A673 (cell line): ENCODE results near the gene HLA-DQB1. TPM values are rescaled to one million over a fixed set of nuclear protein-coding genes. Genes with fewer than 3 reads are reported as not detected.

Source experiments
- BruUV-seq: library from RNA; stranded (reverse); fragments of 400-500 nt; replicated peaks from 2 replicates; lab custom pipeline; 2021; lab: Mats Ljungman, UMichigan
- CTCF ChIA-PET: fragments of 300-600 bp; sonication (Branson Sonifier 250); formaldehyde crosslinking; loops from one replicate; lab custom pipeline; 2022; ENCODE audit warnings: antibody characterized with exemption; lab: Charles Lee
- POLR2A ChIA-PET: fragments of 300-600 bp; sonication (Branson Sonifier 250); formaldehyde crosslinking; loops from one replicate; lab custom pipeline; 2022; ENCODE audit warnings: antibody characterized with exemption; ENCODE audit not compliant: low non-redundant PET; lab: Charles Lee
- DNase-seq: peaks from one replicate; pipeline ENCODE4 v3.0.0-alpha.2; 2015; ENCODE audit warnings: low spot score
- H3K27ac ChIP-seq: fragments of 200-600 bp; sonication (generic); 2 replicates; pipeline ENCODE4 v1.5.1; 2016; ENCODE audit warnings: mixed run types, low read depth, mild to moderate bottlenecking, mixed read lengths, antibody characterized with exemption, low read length; ENCODE audit not compliant: poor library complexity, severe bottlenecking
- H3K27me3 ChIP-seq: fragments of 200-600 bp; sonication (generic); replicated peaks from 2 replicates; pipeline ENCODE4 v1.6.1; 2017; ENCODE audit warnings: mixed run types, low read depth, mild to moderate bottlenecking, mixed read lengths, antibody characterized with exemption, low read length; ENCODE audit not compliant: insufficient read depth, poor library complexity
- H3K36me3 ChIP-seq: fragments of 200-600 bp; sonication (generic); 2 replicates; pipeline ENCODE4 v1.6.1; 2016; ENCODE audit warnings: mixed run types, mild to moderate bottlenecking, mixed read lengths, antibody characterized with exemption, low read length; ENCODE audit not compliant: insufficient read depth, poor library complexity, severe bottlenecking
- H3K4me1 ChIP-seq: fragments of 200-600 bp; sonication (generic); 2 replicates; pipeline ENCODE4 v1.6.1; 2017; ENCODE audit warnings: mixed run types, mild to moderate bottlenecking, mixed read lengths, antibody characterized with exemption, low read length; ENCODE audit not compliant: insufficient read depth, poor library complexity, severe bottlenecking
- H3K4me3 ChIP-seq: fragments of 200-600 bp; sonication (generic); 2 replicates; pipeline ENCODE4 v1.5.1; 2016; ENCODE audit warnings: low read depth, mixed run types, mild to moderate bottlenecking, mixed read lengths, low read length; ENCODE audit not compliant: poor library complexity, severe bottlenecking
- H3K9me3 ChIP-seq: fragments of 200-600 bp; sonication (generic); 2 replicates; pipeline ENCODE4 v1.6.1; 2016; ENCODE audit warnings: mixed run types, low read depth, mild to moderate bottlenecking, mixed read lengths, antibody characterized with exemption, low read length; ENCODE audit not compliant: poor library complexity, severe bottlenecking
- CTCF ChIP-seq: fragments of 300-800, 200-600 bp; sonication (generic); conservative IDR thresholded peaks from 2 replicates; pipeline ENCODE4 v1.5.1; 2017; ENCODE audit warnings: low read depth, mild to moderate bottlenecking, antibody characterized with exemption, low read length, moderate library complexity, mixed read lengths
- EZH2 ChIP-seq: fragments of 200-600 bp; sonication (generic); IDR thresholded peaks from 2 replicates; pipeline ENCODE4 v1.6.1; 2017; ENCODE audit warnings: borderline replicate concordance, low read depth, mild to moderate bottlenecking, mixed read lengths, antibody characterized with exemption, low read length; ENCODE audit not compliant: poor library complexity, severe bottlenecking
- intact Hi-C: fragments of 100-400 bp; cut with micrococcal nuclease; formaldehyde crosslinking; loops from one replicate; pipeline ENCODE4 v1.10.0; 2022; ENCODE audit not compliant: unreplicated experiment
- total RNA-seq: library from RNA; stranded (reverse); gene quantifications from 2 replicates; pipeline ENCODE4 v1.2.3, GENCODE V29; 2021

The HLA-DQB1 gene
- total RNA-seq, 1 experiment from 2014 or later = not detected

GRCh38 chr6:32669893-32670292 is 3.4 kb upstream of the HLA-DQB1 start:
- intact Hi-C loops = no loop called here
- POLR2A ChIA-PET = no interaction called here

GRCh38 chr6:32669240-32669639 is 2.8 kb upstream of the HLA-DQB1 start:
- TF ChIP-seq CTCF (no peak), EZH2 (no peak)
- H3K27me3 ChIP-seq = peaks cover 40% of the 10 kb centered on the region
- intact Hi-C loops = no loop called here
- no peaks in the 10 kb centered on the region for H3K36me3 ChIP-seq
- no peaks in the 10 kb centered on the region for H3K4me1 ChIP-seq
- CTCF ChIA-PET = no interaction called here
- POLR2A ChIA-PET = no interaction called here
- no peaks in the 10 kb centered on the region for H3K9me3 ChIP-seq
- BruUV-seq = no TSS peak
- no peak for DNase-seq
- no peak overlapping the region for H3K4me3 ChIP-seq
- no peak overlapping the region for H3K27ac ChIP-seq

More at GRCh38 chr6:32669893-32670292, 3.4 kb upstream of the HLA-DQB1 start:
- Histone ChIP-seq H3K9me3 (no peaks in the 10 kb centered on the region), H3K4me1 (no peaks in the 10 kb centered on the region), H3K4me3 (no peak overlapping the region), H3K36me3 (no peaks in the 10 kb centered on the region), H3K27me3 (peaks cover 35% of the 10 kb centered on the region), H3K27ac (no peak overlapping the region)
- no TSS peak for BruUV-seq
- CTCF ChIA-PET = no interaction called here
- no peak for TF ChIP-seq CTCF
- no peak for DNase-seq

- ChIA-PET POLR2A (no interaction called here), CTCF (no interaction called here)
- TF ChIP-seq CTCF (no peak), EZH2 (no peak)
- no peak for DNase-seq
- H3K27ac ChIP-seq = no peak overlapping the region
- BruUV-seq = no TSS peak
- intact Hi-C loops = no loop called here
- H3K4me1 ChIP-seq = no peaks in the 10 kb centered on the region
- H3K4me3 ChIP-seq = no peak overlapping the region
- H3K9me3 ChIP-seq = no peaks in the 10 kb centered on the region
- H3K36me3 ChIP-seq = no peaks in the 10 kb centered on the region
- peaks cover 50% of the 10 kb centered on the region for H3K27me3 ChIP-seq
These were observed 1.8 kb upstream of the HLA-DQB1 start for GRCh38 chr6:32668226-32668747.
